Measurements from ENCODE around the gene SORCS3. TPM values are rescaled to one million over a fixed set of nuclear protein-coding genes. Genes with fewer than 3 reads are reported as not detected.

SORCS3 gene
- total RNA-seq, 6 experiments from 2014 or later = not detected

DNA sequence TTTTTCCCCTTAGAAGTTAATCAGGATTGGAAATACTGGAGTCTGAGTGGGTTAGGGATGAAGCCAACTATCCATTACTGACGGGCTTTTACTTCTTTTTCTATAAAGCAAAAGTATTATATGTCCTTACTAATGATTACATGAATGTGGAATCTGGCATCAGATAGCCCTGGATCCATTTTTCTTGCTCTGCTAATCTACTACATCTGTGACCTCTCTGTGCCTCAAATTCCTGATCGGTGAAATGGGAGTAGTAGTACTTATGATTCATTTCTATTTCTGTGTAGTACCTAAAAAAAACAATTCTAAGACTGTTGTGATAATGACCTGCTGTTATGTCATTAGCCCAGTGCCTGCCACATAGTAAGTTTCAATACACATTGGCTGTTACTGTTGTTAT is 621.6 kb downstream of the SORCS3 start:
- H3K27ac ChIP-seq = no peak overlapping the region
- no peaks in the 10 kb centered on the region for H3K9me3 ChIP-seq
- intact Hi-C loops (cut with DNase I) = no loop called here
- DNase-seq = no peak
- no peaks in the 10 kb centered on the region for H3K27me3 ChIP-seq
- H3K36me3 ChIP-seq = no peaks in the 10 kb centered on the region
- no peaks in the 10 kb centered on the region for H3K4me1 ChIP-seq
- TF ChIP-seq POLR2A (IDR thresholded peaks at IDR 0.05) = no peak
- TF ChIP-seq, protein P1, sequence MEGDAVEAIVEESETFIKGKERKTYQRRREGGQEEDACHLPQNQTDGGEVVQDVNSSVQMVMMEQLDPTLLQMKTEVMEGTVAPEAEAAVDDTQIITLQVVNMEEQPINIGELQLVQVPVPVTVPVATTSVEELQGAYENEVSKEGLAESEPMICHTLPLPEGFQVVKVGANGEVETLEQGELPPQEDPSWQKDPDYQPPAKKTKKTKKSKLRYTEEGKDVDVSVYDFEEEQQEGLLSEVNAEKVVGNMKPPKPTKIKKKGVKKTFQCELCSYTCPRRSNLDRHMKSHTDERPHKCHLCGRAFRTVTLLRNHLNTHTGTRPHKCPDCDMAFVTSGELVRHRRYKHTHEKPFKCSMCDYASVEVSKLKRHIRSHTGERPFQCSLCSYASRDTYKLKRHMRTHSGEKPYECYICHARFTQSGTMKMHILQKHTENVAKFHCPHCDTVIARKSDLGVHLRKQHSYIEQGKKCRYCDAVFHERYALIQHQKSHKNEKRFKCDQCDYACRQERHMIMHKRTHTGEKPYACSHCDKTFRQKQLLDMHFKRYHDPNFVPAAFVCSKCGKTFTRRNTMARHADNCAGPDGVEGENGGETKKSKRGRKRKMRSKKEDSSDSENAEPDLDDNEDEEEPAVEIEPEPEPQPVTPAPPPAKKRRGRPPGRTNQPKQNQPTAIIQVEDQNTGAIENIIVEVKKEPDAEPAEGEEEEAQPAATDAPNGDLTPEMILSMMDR (IDR thresholded peaks at IDR 0.05) = no peak
- ATAC-seq = no peak
- 47% methylated on average over 2 of the region's 2 CpGs for WGBS (ENCODE audit: insufficient coverage, low coverage, low lambda C conversion rate, missing lambda C conversion rate)
- H3K4me3 ChIP-seq = no peak overlapping the region

DNA sequence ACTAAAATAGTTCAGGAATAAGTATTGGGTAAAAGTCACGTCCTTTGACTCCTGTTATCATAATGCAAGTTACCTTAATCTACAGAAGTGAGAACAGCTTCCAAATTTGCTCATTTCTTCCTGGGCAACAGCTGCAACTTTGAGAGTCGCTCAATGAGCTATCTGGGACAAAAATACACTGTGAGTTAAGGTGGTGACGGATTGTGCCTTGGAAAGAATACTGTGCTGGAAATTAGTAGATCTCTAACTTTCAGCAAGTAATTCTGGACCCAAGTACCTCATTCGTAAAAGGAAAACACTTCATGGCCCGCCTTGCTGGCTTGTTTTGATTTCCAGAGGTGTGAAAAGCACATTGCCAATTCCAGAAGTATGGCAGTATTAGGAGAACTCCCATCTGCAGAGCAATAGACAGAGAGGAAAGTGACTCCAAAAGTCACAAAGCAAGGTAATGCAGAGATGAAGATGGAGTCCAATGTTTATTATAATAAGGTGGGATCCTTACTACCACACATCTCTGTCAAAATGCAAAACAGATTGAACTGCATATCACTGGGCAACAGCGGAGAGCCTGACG is 626.0 kb downstream of the SORCS3 start:
- Histone ChIP-seq H3K36me3 (no peaks in the 10 kb centered on the region), H3K4me3 (no peak overlapping the region), H3K27ac (no peak overlapping the region), H3K27me3 (no peaks in the 10 kb centered on the region), H3K4me1 (no peaks in the 10 kb centered on the region), H3K9me3 (no peaks in the 10 kb centered on the region)
- DNase-seq (no peak), ATAC-seq (no peak)
- no peak for TF ChIP-seq POLR2A (IDR thresholded peaks at IDR 0.05)
- TF ChIP-seq, protein P1 (IDR thresholded peaks at IDR 0.05) = no peak
- intact Hi-C loops (cut with DNase I) = no loop called here
- WGBS (ENCODE audit: insufficient coverage, low coverage, low lambda C conversion rate, missing lambda C conversion rate) = 60% methylated on average over 7 of the region's 7 CpGs

DNA sequence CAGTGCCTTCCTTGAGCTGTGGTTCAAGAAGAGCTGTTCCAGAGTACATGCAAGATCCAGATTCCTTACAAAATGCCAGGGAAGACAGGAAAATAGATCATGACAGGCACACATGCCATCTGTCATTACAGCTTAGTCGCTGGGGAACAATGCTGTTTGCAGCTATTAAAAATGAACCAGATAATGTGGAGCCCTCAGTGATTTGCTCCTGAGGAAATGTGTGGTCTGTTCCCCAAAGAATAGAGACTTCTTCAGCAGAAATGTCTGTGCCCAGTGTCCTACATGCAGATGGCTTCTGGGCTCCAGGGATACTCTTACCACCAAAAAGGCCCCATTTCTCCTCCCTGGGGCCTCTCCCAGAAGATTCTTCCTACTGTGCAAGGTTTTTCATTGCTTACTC is 627.9 kb downstream of the SORCS3 start:
- Histone ChIP-seq H3K9me3 (no peaks in the 10 kb centered on the region), H3K27me3 (no peaks in the 10 kb centered on the region), H3K27ac (no peak overlapping the region), H3K4me1 (no peaks in the 10 kb centered on the region), H3K4me3 (no peak overlapping the region), H3K36me3 (no peaks in the 10 kb centered on the region)
- ATAC-seq (no peak), DNase-seq (no peak)
- TF ChIP-seq POLR2A (IDR thresholded peaks at IDR 0.05) = no peak
- intact Hi-C loops (cut with DNase I) = no loop called here
- WGBS (ENCODE audit: insufficient coverage, low coverage, low lambda C conversion rate, missing lambda C conversion rate) = no CpG with 5 or more reads among the region's 1 CpG

DNA sequence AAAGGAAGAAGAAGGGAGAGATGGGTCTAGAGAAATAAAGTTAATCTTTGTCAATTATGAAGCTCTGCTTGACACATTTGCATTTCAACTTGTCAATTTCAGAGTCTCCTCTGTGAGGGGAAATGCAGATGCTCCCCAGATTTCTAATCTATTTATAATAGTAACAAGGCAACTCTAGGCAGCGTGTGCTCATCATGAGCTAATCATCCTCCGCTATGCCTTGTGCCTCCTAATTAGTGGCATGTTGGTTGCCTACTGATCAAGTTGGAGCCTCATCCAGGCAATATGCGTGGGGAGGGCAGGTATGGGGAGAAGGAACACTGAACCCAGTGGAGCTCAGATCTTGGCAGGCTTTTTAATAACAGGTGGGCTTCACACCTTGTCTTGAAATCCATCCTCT is 628.6 kb downstream of the SORCS3 start:
- Histone ChIP-seq H3K27me3 (no peaks in the 10 kb centered on the region), H3K36me3 (no peaks in the 10 kb centered on the region), H3K4me3 (no peak overlapping the region), H3K4me1 (no peaks in the 10 kb centered on the region), H3K27ac (no peak overlapping the region), H3K9me3 (no peaks in the 10 kb centered on the region)
- intact Hi-C loops (cut with DNase I) = no loop called here
- ATAC-seq = no peak
- WGBS (ENCODE audit: insufficient coverage, low coverage, low lambda C conversion rate, missing lambda C conversion rate) = 63% methylated on average over 2 of the region's 3 CpGs
- DNase-seq = no peak
- TF ChIP-seq, protein P1 (IDR thresholded peaks at IDR 0.05) = no peak
- no peak for TF ChIP-seq POLR2A (IDR thresholded peaks at IDR 0.05)

DNA sequence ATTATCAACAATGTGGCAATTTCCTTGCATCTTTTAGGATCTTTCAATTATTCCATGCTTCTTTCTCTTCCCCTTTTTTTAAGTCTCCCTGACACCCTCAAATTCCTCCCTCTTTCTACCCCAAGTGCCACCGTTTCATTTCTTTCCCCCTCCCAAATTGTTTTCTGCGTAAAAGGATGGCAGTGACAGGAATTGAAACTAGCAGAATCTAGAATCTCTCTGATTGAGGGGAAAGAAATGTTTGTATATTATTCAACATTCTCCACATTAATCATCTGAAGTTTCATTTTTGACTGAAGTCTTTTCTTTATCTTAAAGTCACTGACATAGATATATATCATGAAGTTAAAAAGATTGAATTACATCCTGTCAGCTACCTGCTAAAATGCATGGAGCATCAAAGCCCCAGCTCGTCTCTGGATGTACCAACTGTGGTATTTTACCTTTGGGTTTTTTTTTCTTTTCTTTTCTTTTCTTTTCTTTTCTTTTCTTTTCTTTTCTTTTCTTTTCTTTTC is 633.5 kb downstream of the SORCS3 start:
- no peak overlapping the region for H3K27ac ChIP-seq
- H3K9me3 ChIP-seq = no peaks in the 10 kb centered on the region
- H3K4me1 ChIP-seq = no peaks in the 10 kb centered on the region
- TF ChIP-seq, protein P1 (IDR thresholded peaks at IDR 0.05) = no peak
- no peak for TF ChIP-seq POLR2A (IDR thresholded peaks at IDR 0.05)
- intact Hi-C loops (cut with DNase I) = no loop called here
- no peaks in the 10 kb centered on the region for H3K27me3 ChIP-seq
- H3K36me3 ChIP-seq = no peaks in the 10 kb centered on the region
- no peak for DNase-seq
- WGBS (ENCODE audit: insufficient coverage, low coverage, low lambda C conversion rate, missing lambda C conversion rate) = 34% methylated on average over 3 of the region's 3 CpGs
- no peak overlapping the region for H3K4me3 ChIP-seq
- ATAC-seq = no peak

Data from right lobe of liver (tissue), 6 donors.